ENCODE measurements around the gene GALNT16.

DNA sequence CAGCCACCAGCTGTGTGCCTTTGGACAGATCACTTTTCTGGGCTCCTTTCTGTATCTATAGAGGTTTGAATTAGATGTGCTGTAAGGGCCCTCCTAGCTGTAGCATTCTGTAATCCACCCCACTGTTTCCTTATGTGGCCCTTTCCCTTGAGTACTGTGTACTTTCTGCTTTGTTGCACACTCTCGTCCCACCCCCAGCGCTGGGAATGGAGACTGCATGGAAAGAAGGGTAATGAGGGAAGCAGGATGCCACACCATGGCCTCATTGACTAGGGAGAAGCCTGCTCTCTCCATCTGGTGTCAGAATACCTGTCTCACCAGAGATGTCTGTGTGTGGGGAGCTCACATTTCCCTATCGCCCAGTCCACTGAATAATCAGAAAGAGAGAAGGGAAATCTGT lies 13.6 kb upstream of the GALNT16 start:
- no peak for TF ChIP-seq CTCF (IDR thresholded peaks at IDR 0.05)
- no peak for TF ChIP-seq EP300 (IDR thresholded peaks at IDR 0.05)
- TF ChIP-seq POLR2AphosphoS5 (IDR thresholded peaks at IDR 0.05): no peak
- TF ChIP-seq POLR2A (IDR thresholded peaks at IDR 0.05): no peak
